Measurements from ENCODE around the gene TMEM198.
A peak's percentile ranks its signal among the peaks of the same experiment; 100 is the strongest.

The TMEM198 gene

DNA sequence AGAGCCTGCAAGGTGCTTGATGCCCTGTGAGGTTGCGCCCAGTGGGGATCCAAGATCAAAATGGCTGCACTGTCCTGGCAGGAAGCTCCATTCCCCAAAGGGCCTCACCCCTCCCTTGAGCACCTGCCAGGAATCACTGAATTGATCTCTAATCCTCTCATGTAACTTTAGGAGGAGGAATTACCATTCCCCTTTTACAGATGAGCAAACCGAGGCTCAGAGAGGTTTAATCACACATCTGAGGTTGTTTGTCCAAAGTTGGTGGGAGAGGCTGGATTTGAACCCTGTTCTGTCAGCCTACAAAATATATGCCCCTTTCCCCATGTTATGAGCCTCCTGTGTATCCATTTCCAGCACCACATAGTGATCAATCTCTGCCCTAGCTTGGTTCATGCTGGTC, 19.0 kb upstream of the TMEM198 start:
- no peak for DNase-seq (ENCODE audit: low read depth in 3 of 3, low spot score in 1 of 3)

DNA sequence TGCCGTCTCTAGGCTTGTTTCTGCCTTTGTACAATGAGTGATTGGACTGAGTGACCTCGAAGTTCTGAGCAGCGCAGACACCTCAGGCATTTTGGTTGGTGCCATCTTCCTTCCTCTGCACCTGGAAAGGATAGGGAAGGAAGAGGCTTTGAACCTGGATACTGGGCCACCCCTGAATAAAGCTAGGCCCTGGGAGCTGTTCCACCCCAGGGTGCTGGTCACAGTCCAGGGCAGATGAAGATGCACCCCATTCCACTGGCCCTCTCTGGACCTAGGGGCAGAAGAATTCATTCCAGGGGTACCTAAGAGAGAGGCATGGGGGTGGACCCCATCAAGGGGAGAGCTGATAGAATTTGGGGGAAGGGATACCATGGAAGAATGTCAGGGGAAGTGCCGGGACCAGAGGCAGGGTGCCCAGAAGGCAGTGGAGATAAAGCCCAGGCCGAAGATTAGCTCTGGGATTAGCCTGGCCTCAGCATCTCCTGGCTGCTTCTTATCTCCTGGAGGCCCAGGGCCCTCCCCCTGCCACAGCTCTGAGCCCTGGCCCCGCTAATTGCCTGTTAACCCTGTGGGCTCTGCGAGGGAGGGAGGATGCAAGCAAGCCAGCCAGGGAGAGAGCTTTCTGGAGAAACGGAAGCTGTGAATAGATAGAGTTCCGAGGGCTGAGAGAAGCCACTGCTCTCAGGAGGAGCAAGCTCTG, 18.1 kb upstream of the TMEM198 start:
- no peak for DNase-seq (ENCODE audit: low read depth in 3 of 3, low spot score in 1 of 3)

- DNase-seq (ENCODE audit: low read depth in 3 of 3, low spot score in 1 of 3), result no peak
Measured at GRCh38 chr2:219526320-219527075, 17.3 kb upstream of the TMEM198 start.

DNA sequence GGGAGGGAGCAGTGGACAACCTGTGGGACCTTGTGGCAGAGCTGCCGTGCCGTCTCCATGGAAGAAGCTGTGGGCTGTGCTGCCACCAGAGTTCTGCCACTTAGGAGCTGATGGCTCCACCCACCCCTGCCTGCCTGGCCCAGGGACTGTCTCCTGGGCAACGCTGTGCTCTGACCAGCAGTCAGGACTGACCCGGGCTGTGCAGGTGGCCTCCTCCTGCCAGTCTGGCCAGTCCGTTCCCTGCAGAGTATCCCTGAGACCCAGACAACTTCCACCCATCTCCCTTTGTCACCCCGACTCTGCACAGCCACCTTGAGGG, 16.8 kb upstream of the TMEM198 start:
- DNase-seq (ENCODE audit: low read depth in 3 of 3, low spot score in 1 of 3), result no peak

GRCh38 chr2:219527472-219527871, 16.4 kb upstream of the TMEM198 start:
- DNase-seq (ENCODE audit: low read depth in 3 of 3, low spot score in 1 of 3), result no peak

GRCh38 chr2:219530048-219530963, 13.5 kb upstream of the TMEM198 start:
- DNase-seq (ENCODE audit: low read depth in 3 of 3, low spot score in 1 of 3), result peak; percentile 64 to 81 (median 72)

- DNase-seq (ENCODE audit: low read depth in 3 of 3, low spot score in 1 of 3), result no peak
Measured at GRCh38 chr2:219531639-219532377, 12.0 kb upstream of the TMEM198 start.

DNA sequence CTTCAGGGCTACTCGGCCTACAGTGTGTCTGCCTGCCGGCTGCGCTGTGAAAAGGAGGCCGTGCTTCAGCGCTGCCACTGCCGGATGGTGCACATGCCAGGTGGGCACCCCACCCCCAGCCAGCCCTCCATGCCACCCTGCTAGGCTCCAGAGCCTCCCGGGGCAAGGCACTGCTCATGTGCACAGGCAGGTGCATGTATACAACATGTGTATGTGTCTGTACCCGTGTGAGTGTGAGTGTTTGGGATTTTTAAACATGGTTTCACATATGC, 11.5 kb upstream of the TMEM198 start:
- no peak for DNase-seq (ENCODE audit: low read depth in 3 of 3, low spot score in 1 of 3)

DNA sequence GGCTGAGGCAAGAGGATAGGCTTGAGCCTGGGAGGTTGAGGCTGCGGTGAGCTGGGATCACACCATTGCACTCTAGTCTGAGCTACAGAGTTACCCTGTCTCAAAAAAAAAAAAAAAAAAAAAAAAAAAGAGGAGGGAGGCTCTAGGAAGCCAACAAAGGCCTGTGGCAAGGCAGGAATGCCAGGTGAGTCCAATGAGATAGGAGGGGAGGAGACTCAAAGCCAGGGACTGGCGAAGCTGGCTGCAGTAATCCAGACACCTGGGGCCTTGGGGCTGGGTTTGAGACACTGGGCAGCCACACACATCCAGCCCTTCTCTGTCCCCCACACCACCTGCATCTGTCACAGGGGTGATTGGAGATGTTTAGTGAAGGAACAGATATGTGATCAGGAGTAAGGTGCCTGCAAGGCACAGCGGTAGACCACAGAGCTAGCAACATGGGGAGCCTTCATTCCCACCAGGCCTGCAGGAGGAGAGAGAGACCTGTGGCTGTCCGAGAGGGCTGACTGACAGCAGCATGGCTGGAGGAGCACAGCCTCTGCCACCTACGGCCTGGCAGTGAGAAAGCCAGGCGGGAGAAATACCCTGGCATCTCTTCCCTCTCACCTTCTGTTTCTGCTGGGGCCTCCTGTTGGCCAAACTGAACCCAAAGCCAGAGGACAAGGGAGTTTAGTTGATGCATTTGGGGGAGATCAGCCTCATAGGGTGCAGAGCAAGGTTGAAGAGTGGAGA, 9.7 kb upstream of the TMEM198 start:
- DNase-seq (ENCODE audit: low read depth in 3 of 3, low spot score in 1 of 3), result no peak

- DNase-seq (ENCODE audit: low read depth in 3 of 3, low spot score in 1 of 3), result no peak
Measured at GRCh38 chr2:219536425-219536824, 7.4 kb upstream of the TMEM198 start.

- DNase-seq (ENCODE audit: low read depth in 3 of 3, low spot score in 1 of 3), result no peak
Measured at GRCh38 chr2:219536967-219537366, 6.9 kb upstream of the TMEM198 start.

DNA sequence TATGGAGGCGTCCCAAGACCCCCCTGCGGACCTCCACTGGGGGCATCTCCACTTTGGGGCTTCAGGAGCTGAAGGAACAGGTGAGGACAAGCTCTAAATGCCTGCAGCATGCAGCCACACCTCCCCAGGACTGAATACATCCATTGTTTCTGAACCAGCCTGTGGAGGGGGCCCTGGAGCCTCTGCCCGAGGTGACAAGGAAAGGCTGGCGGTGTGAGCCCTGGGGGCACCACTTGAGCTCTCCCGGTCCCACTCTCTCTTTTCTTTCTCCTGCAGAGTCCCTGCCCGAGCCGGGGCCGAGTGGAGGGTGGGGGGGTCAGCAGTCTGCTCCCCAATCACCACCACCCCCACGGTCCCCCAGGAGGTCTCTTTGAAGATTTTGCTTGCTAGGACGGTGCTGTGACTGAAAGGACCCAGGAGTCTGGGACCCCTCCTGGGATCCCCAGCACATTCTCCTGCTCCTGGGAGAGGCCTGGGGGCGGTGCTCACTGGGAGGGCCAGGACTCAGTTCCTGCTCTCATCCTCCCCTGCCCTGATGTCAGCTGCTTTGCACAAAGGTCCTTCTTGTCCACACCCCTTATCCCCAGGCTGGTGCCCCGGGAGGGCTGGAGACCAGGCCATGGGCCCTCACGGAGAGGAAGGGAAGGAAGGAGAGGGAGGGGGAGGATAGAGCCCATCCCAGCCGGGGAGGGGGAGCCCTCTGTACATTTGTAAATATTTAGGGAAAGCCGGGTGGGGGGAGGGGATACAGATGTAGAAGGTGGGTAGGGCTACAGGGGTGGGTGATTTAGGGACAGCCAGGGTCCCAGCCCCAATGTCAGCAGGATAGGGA, 6.0 kb upstream of the TMEM198 start:
- DNase-seq (ENCODE audit: low read depth in 3 of 3, low spot score in 1 of 3), result no peak

DNA sequence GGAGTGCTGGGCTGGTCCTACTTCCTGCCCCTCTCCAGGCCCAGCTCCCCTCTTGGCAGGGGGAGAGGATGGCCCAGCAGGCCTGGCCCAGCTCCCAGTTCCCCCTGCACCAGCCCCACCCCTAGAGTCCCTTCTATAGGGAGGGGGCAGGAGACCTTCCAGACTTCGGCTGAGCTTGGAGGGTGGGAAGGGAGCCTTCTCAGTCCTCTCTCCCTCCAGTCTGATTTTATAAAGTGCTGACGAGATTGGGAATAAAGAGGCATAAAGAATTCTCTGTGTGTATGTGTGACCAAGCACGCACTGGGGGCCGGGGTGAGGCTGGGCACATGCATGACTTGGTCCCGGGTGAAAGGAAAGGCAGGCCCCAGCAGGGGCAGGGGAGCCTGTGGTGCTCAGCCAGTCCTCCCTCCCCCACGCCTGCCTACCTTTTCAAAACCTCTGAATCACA, 5.3 kb upstream of the TMEM198 start:
- DNase-seq (ENCODE audit: low read depth in 3 of 3, low spot score in 1 of 3), result no peak

DNA sequence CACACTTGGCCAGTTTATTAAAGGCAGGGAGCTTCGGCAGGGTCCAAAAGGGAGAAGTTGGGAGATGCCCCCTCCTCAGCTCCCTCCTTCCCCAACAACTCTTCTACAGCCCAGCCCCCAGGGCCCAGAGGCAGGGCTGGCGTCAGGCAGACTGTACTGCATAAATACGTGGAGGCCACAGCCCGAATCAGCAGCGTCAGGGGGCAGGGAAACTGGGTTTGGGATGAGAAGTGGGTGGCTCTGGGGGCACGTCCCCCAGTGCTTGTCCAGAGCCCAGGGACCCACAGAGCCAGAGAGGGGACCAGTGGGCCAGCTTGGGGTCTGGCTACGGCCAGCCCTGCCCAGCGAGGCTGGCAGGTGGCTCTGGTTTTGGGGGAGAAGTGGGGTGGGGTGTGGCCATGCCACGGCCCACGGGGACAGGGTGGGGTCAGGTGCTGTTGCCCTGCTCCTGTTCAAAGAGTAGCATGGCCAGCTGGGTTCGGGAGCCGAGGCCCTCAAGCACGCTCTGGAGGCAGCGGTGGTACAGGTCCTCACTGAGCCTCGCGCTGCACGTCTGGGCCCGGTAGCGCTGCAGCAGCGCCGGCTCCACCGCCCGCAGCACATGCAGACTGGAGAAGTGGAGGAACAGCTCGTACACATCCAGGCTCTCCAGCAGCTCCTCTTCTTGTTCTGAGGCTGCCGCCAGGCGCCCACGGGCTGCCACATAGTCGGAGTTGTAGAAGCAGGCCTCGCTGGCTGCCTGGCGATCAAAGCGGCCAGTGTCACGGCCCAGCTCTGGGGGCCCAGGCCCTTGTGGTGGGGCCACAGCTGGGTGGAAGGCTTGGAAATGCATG, 4.7 kb upstream of the TMEM198 start:
- no peak for DNase-seq (ENCODE audit: low read depth in 3 of 3, low spot score in 1 of 3)

DNA sequence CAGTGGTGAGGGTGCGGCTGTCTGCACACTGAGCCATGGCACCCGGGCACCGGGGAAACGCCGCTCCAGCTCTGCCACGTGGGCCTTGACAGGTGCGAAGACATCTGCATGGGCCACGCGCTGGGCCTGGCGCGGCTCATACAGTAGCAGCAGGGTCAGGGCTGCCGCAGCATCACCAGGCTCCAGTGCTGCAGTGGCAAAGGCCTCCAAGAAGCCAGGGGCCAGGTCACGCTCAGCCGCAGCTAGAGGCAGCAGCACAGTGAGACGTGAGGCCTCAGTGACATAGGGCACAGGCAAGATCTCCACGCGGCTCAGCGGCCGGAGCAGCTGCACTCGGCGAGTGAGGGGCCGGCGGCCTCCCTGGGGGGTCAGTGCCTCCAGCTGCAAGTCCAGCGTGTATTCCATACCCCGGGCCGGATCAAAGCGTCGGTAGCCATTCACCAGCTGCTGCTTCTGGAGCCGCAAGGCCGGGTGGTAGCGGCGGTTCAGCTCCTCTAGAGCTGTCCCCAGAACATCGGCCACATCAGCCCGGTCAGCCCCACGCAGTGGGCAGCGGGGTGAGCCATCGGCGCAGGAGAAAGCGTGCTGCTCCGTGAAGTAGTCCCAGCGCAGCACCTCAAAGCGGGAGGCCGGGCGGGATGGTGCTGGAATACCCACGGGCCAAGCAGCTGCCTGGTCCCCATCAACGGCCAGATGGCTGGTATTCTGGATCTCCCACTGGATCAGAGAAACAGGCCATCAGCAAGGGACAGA, 3.7 kb upstream of the TMEM198 start:
- DNase-seq (ENCODE audit: low read depth in 3 of 3, low spot score in 1 of 3), result no peak

DNA sequence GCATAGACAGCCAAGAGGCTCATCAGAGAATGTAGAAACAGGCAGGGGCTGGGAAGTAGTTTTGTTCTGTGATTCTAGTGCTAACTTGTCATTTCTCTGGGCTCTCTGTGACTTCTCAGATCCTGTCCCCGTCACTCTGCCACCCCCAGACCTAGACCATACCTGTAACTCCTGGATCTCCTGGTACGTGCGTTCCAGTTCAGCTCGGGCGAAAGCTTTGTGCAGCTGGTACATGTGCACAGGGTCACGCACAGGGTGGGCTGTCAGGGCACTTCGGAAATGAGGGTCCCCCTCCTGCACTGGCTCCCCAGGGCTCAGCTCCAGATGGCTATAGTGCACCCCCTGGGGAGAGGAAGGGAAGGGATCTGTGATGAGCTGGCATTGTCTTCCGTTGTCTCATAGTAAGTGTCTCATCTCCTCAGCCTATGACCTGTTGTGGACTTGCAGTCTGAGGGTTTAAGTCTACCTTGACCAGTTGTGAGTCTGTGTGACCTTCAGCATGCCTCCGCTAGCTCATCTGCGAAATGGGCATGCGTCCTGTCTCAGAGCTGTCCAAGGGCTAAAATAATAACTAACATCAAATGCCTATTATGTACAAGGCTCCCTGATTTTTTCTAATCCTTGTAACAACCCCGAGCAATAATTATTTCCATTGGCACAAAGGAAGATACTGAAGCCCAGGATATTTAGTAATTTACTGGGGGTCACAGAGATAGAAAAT, 2.9 kb upstream of the TMEM198 start:
- DNase-seq (ENCODE audit: low read depth in 3 of 3, low spot score in 1 of 3), result no peak

DNA sequence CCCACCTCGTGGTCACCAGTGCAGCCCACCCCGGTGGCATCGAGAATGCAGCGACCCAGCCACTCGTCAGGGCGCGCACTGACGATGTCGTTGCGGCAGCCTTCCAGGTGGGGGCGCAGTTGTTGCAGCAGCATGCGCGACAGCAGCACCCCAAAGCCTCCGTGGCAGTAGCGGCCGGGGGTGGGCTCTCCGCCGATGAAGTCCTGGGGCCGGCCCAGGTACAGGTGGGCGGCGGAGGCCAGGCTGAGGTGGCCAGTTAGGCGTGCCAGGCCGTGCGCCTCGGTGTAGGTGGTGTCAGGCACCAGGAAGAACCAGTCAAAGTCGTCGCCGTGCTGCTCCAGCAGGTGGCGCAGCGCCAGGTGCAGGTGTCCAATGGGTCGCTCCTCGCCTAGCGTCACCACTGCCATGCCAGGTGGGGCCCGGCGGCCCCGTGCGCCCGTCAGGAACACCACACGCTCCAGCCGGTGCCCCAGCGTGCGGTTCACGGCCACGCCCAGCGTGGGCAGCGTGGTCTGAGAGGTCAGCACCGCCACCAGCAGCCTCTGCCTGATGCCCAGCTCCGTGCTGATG, 2.1 kb upstream of the TMEM198 start:
- peak; percentile 64 to 82 (median 65) for DNase-seq (ENCODE audit: low read depth in 3 of 3, low spot score in 1 of 3)
